SU-DHL-6 (cell line): Measurements from ENCODE around the gene SDC4.

Experiments used
- H2AFZ ChIP-seq: fragments of 200-600 bp; sonication (generic); 2 replicates; pipeline ENCODE4 v1.6.1; 2014; ENCODE audit warnings: low read depth, mild to moderate bottlenecking, moderate library complexity, mixed read lengths, antibody characterized with exemption, low read length; ENCODE audit not compliant: severe bottlenecking
- H3F3A ChIP-seq: fragments of 200-600 bp; shearing (Covaris generic); 2 replicates; pipeline ENCODE4 v1.6.0; 2016; ENCODE audit warnings: antibody characterized with exemption, mild to moderate bottlenecking; ENCODE audit not compliant: insufficient read depth
- H3K27ac ChIP-seq: fragments of 200-600 bp; sonication (generic); 2 replicates; pipeline ENCODE4 v1.5.1; 2016; ENCODE audit warnings: low read depth, mild to moderate bottlenecking, low read length, moderate library complexity, mixed read lengths
- H3K27me3 ChIP-seq: fragments of 200-600 bp; sonication (generic), shearing (Covaris generic); 2 replicates; pipeline ENCODE4 v1.6.0; 2014; ENCODE audit warnings: mild to moderate bottlenecking, low read length
- H3K36me3 ChIP-seq: fragments of 200-600 bp; sonication (generic); 2 replicates; pipeline ENCODE4 v1.6.1; 2014; ENCODE audit warnings: mild to moderate bottlenecking, low read length, mixed read lengths
- H3K4me2 ChIP-seq: fragments of 300-600, 200-600 bp; shearing (Covaris generic), sonication (generic); 2 replicates; pipeline ENCODE4 v1.6.0; 2014; ENCODE audit warnings: low read length, low read depth, mild to moderate bottlenecking; ENCODE audit not compliant: poor library complexity, severe bottlenecking
- H3K4me3 ChIP-seq: fragments of 200-600 bp; sonication (generic); 2 replicates; pipeline ENCODE4 v1.5.1; 2014; ENCODE audit warnings: antibody characterized with exemption, low read length, mild to moderate bottlenecking, mixed read lengths; ENCODE audit not compliant: insufficient read depth, poor library complexity, severe bottlenecking
- H3K79me2 ChIP-seq: fragments of 200-600 bp; sonication (generic); 2 replicates; pipeline ENCODE4 v1.6.1; 2014; ENCODE audit warnings: mild to moderate bottlenecking, low read length, moderate library complexity; ENCODE audit not compliant: insufficient read depth
- H3K9ac ChIP-seq: fragments of 200-600 bp; sonication (generic); 2 replicates; pipeline ENCODE4 v1.7.0; 2014; ENCODE audit warnings: mild to moderate bottlenecking, low read length
- H3K9me2 ChIP-seq: fragments of 200-600 bp; sonication (generic); replicated peaks from 2 replicates; pipeline ENCODE4 v1.6.1; 2014; ENCODE audit warnings: low read length; ENCODE audit not compliant: insufficient read depth
- H3K9me3 ChIP-seq: fragments of 200-600 bp; sonication (generic); 2 replicates; pipeline ENCODE4 v1.6.1; 2014; ENCODE audit warnings: low read length, mixed read lengths; ENCODE audit not compliant: insufficient read depth
- H4K20me1 ChIP-seq: fragments of 200-600 bp; sonication (generic); 2 replicates; pipeline ENCODE4 v1.6.1; 2014; ENCODE audit warnings: low read depth, mild to moderate bottlenecking, antibody characterized with exemption, low read length, moderate library complexity, mixed read lengths
- EZH2phosphoT487 ChIP-seq: fragments of 200-600 bp; sonication (generic), shearing (Covaris generic); conservative IDR thresholded peaks from 2 replicates; pipeline ENCODE4 v1.6.1; 2018; ENCODE audit warnings: mild to moderate bottlenecking, antibody characterized with exemption, low read length, moderate library complexity, mixed read lengths
- TF ChIP-seq, protein P1 (sequence below): fragments of 200-600 bp; sonication (generic); IDR thresholded peaks from one replicate; pipeline ENCODE4 v1.5.1; 2017; ENCODE audit warnings: antibody characterized with exemption, mild to moderate bottlenecking, low read length, moderate library complexity; ENCODE audit not compliant: insufficient read depth, poor library complexity, severe bottlenecking

Gene SDC4

DNA sequence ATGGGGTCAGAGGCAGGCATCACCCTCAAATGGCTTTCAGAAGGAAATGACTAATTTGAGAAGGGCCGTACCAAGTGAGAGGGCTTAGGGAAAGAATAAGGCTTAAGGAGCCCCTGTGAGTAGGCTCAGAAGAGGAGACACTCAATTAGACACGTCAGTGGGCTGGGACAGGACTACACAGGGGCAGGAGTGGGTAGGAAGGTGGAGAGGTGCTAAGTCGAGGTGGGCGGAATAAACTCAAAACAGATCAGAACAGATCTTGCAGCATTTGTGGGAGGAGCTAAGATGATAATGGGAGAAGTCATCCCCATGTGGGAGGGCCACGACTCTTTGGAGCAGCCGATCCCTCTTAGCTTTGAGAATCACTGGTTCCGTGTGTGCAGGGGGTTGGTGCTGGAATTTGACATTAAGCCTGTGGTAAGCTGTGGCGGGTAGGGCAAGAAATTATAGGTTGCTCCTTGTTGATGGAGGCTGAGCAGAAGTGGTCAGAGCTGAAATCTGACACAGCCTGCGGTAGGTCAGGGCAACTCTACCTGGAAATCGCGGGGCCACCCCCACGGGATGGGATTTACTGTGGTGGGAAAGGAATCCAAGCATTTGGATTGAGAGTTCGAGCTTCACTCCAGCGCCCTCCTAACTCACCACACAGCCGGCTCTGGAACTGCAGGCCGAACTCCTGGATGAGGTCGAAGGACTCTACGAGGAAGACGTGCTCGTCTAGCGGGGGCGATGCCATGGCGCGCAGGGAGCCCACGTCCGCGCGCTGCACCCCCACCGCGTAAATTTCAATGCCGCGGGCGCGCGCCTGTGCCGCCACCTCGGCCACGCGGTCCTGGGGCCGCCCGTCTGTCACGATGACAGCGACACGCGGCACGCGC, 44.4 kb downstream of the SDC4 start:
- no peak overlapping the region for H2AFZ ChIP-seq
- H3F3A ChIP-seq, result no peaks in the 10 kb centered on the region
- no peak overlapping the region for H3K27ac ChIP-seq
- no peak overlapping the region for H3K4me3 ChIP-seq
- no peaks in the 10 kb centered on the region for H3K9me3 ChIP-seq
- no peak overlapping the region for H3K9ac ChIP-seq
- H3K79me2 ChIP-seq, result no peaks in the 10 kb centered on the region
- TF ChIP-seq EZH2phosphoT487, result no peak
- TF ChIP-seq, protein P1, sequence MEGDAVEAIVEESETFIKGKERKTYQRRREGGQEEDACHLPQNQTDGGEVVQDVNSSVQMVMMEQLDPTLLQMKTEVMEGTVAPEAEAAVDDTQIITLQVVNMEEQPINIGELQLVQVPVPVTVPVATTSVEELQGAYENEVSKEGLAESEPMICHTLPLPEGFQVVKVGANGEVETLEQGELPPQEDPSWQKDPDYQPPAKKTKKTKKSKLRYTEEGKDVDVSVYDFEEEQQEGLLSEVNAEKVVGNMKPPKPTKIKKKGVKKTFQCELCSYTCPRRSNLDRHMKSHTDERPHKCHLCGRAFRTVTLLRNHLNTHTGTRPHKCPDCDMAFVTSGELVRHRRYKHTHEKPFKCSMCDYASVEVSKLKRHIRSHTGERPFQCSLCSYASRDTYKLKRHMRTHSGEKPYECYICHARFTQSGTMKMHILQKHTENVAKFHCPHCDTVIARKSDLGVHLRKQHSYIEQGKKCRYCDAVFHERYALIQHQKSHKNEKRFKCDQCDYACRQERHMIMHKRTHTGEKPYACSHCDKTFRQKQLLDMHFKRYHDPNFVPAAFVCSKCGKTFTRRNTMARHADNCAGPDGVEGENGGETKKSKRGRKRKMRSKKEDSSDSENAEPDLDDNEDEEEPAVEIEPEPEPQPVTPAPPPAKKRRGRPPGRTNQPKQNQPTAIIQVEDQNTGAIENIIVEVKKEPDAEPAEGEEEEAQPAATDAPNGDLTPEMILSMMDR, result no peak
- H3K36me3 ChIP-seq, result no peaks in the 10 kb centered on the region
- no peak overlapping the region for H3K4me2 ChIP-seq
- H3K9me2 ChIP-seq, result no peaks in the 10 kb centered on the region
- H4K20me1 ChIP-seq, result no peaks in the 10 kb centered on the region
- H3K27me3 ChIP-seq, result no peaks in the 10 kb centered on the region

DNA sequence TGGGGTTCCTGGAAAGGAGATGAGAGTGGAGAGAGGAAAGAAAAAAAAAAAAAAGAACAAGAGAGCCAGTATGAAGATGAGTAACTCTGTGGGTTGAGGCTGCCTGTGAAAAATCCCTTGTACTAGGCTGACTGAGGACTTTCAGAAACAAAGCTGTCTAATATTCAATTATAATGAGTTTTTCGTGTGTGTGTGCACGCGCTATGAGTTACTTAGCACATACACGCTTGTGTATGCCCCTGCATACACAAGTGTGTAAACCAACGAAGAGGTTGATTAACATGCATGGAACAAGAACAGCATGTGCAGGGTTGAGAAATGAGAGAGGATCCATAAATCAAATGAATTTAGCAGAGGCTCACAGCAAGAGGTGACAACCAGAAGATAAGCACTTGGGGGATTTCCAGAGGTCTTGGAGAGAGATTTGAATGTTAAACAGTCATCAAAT, 46.4 kb downstream of the SDC4 start:
- TF ChIP-seq, protein P1, result no peak
- no peak for TF ChIP-seq EZH2phosphoT487
- Histone ChIP-seq H3K27me3 (no peaks in the 10 kb centered on the region), H3K27ac (no peak overlapping the region), H3K4me2 (no peak overlapping the region), H3K9ac (no peak overlapping the region), H3K4me3 (no peak overlapping the region), H3F3A (no peaks in the 10 kb centered on the region), H3K9me3 (no peaks in the 10 kb centered on the region), H3K79me2 (no peaks in the 10 kb centered on the region), H3K9me2 (no peaks in the 10 kb centered on the region), H4K20me1 (no peaks in the 10 kb centered on the region), H2AFZ (no peak overlapping the region), H3K36me3 (no peaks in the 10 kb centered on the region)

DNA sequence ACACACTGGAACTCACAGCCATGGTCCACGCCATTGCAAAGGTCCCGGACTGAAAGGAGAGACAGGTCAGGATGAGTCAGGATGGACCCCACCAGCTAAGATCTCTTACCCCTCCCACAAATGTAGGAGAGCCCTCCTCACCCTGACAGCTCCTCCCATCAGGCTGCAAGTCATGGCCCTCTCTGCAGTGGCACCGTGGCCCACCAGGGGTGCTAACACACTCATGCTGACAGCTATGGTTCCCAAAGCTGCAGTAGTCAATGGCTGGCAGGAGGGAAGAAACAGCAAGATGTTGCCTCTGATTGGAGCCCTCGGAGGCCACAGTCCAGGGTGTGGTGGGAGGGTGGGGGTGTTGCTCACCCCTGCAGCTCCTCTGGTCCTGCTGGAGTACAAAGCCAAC, 47.3 kb downstream of the SDC4 start:
- Histone ChIP-seq H3F3A (no peaks in the 10 kb centered on the region), H4K20me1 (no peaks in the 10 kb centered on the region), H3K9ac (no peak overlapping the region), H3K9me2 (no peaks in the 10 kb centered on the region), H3K4me2 (no peak overlapping the region), H3K4me3 (no peak overlapping the region), H3K36me3 (no peaks in the 10 kb centered on the region), H3K79me2 (no peaks in the 10 kb centered on the region), H3K27ac (no peak overlapping the region), H3K9me3 (no peaks in the 10 kb centered on the region), H2AFZ (no peak overlapping the region), H3K27me3 (no peaks in the 10 kb centered on the region)
- TF ChIP-seq, protein P1, result peak; percentile 25
- TF ChIP-seq EZH2phosphoT487, result no peak
